Body of pancreas (tissue), 4 donors: ENCODE results near the gene SORCS2.

Source experiments
- POLR2A ChIP-seq, 3 donors: fragments of 450-650 bp; IDR thresholded peaks; one replicate each; pipeline ENCODE4 v1.6.1; 2016; ENCODE audit warnings: antibody characterized with exemption in 3 of 3, mild to moderate bottlenecking in 2 of 3
- TF ChIP-seq, protein P1 (sequence below), 7 experiments: fragments of 450-650 bp in 4 of 7; fragments of 200-600 bp in 3 of 7; sonication (generic) in 3 of 7; IDR thresholded peaks; one replicate each; pipeline ENCODE4 v1.5.1; 2016 to 2019; ENCODE audit warnings: antibody characterized with exemption in 7 of 7

DNA sequence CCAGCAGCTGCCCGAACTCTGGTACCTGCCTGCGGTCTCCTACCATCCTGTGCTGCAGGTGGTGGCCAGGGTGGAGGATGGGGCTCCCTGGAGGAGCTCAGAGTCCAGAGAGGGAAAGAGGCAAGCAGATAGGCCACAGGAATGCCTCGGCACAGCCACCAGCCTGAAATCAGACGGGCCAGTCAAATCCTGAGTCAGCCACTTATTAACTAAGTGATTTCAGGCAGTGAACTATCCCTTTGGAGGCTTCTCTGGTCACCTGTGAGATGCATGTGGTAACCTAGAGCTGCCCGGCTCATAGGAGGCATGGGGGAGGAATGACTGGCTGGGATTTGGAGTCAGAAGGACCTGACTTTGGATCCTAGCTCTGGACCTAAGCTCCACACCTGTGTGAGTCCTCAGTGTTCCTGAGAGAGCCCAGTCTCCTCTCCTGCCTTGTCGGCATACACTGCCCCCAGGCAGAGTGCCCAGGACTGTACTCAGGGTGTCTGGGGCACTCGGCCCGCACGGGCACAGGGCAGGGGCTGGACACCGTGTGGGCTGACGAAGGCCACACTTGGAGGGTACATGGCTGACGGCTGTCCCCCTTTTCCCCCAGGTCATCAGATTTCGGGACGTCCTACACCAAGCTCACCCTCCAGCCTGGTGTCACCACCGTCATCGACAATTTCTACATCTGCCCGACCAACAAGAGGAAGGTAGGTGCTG, 338.7 kb downstream of the SORCS2 start:
- TF ChIP-seq POLR2A (IDR thresholded peaks at IDR 0.05): no peak
- TF ChIP-seq, protein P1, sequence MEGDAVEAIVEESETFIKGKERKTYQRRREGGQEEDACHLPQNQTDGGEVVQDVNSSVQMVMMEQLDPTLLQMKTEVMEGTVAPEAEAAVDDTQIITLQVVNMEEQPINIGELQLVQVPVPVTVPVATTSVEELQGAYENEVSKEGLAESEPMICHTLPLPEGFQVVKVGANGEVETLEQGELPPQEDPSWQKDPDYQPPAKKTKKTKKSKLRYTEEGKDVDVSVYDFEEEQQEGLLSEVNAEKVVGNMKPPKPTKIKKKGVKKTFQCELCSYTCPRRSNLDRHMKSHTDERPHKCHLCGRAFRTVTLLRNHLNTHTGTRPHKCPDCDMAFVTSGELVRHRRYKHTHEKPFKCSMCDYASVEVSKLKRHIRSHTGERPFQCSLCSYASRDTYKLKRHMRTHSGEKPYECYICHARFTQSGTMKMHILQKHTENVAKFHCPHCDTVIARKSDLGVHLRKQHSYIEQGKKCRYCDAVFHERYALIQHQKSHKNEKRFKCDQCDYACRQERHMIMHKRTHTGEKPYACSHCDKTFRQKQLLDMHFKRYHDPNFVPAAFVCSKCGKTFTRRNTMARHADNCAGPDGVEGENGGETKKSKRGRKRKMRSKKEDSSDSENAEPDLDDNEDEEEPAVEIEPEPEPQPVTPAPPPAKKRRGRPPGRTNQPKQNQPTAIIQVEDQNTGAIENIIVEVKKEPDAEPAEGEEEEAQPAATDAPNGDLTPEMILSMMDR (IDR thresholded peaks at IDR 0.05): no peak
